WERI-Rb-1 (cell line): ENCODE data around the gene CYP2B6.
"Not testable (repeated sequence)": the region's sequence is repeated elsewhere in the genome, so short reads cannot be mapped to it uniquely, and the experiment has no call there.

Source experiments
- DNase-seq: peaks from one replicate; pipeline ENCODE4 v3.0.0-alpha.2; 2020
- H3K27ac ChIP-seq: fragments of 250-450 bp; sonication (Bioruptor Pico); 2 replicates; pipeline ENCODE4 v1.5.1; 2020; ENCODE audit warnings: mild to moderate bottlenecking, moderate library complexity
- H3K27me3 ChIP-seq: fragments of 250-450 bp; sonication (Bioruptor Pico); 2 replicates; pipeline ENCODE4 v1.5.1; 2021; ENCODE audit warnings: mild to moderate bottlenecking, low read depth, moderate library complexity; ENCODE audit not compliant: insufficient read depth, severe bottlenecking
- H3K36me3 ChIP-seq: fragments of 250-450 bp; sonication (Bioruptor Pico); 2 replicates; pipeline ENCODE4 v1.5.1; 2020; ENCODE audit warnings: mild to moderate bottlenecking, moderate library complexity
- H3K4me3 ChIP-seq: 2 replicates; pipeline ENCODE4 v1.5.1; 2011; ENCODE audit warnings: low read depth, mild to moderate bottlenecking, control low read depth, low read length
- H3K9me3 ChIP-seq: fragments of 250-450 bp; sonication (Bioruptor Pico); 2 replicates; pipeline ENCODE4 v1.5.1; 2021; ENCODE audit warnings: mild to moderate bottlenecking, moderate library complexity; ENCODE audit not compliant: severe bottlenecking
- TF ChIP-seq, protein P1 (sequence below): IDR thresholded peaks from 2 replicates; pipeline ENCODE4 v1.5.1; 2011; ENCODE audit warnings: low read depth, mild to moderate bottlenecking, control low read depth, inconsistent platforms, low read length

Gene CYP2B6

DNA sequence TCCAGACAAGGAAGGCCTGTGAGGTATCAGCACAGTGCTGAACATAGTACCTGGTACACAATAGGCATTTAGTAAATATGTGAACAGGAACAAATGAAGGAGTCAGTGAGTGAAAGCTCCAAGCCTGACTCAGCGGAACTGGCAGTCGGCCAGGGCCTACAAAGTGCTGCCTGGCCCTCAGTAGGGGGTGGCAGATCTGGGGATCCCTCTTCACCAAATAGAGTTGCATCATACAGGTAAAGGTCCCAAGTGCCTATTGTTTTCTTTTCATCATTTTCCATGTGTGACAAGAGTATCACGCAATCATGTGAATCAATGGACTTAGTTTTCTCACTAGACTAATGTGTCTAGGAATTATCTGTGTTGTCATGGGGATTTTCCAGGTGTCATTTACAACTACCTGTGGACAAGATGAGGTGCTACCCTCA is 9.2 kb downstream of the CYP2B6 start:
- Histone ChIP-seq H3K4me3 (no peak overlapping the region), H3K27ac (no peak overlapping the region), H3K9me3 (no peaks in the 10 kb centered on the region), H3K27me3 (no peaks in the 10 kb centered on the region), H3K36me3 (no peaks in the 10 kb centered on the region)
- DNase-seq = no peak
- TF ChIP-seq, protein P1, sequence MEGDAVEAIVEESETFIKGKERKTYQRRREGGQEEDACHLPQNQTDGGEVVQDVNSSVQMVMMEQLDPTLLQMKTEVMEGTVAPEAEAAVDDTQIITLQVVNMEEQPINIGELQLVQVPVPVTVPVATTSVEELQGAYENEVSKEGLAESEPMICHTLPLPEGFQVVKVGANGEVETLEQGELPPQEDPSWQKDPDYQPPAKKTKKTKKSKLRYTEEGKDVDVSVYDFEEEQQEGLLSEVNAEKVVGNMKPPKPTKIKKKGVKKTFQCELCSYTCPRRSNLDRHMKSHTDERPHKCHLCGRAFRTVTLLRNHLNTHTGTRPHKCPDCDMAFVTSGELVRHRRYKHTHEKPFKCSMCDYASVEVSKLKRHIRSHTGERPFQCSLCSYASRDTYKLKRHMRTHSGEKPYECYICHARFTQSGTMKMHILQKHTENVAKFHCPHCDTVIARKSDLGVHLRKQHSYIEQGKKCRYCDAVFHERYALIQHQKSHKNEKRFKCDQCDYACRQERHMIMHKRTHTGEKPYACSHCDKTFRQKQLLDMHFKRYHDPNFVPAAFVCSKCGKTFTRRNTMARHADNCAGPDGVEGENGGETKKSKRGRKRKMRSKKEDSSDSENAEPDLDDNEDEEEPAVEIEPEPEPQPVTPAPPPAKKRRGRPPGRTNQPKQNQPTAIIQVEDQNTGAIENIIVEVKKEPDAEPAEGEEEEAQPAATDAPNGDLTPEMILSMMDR = no peak

GRCh38 chr19:41001243-41001971 is 10.3 kb downstream of the CYP2B6 start:
- Histone ChIP-seq H3K36me3 (no peaks in the 10 kb centered on the region), H3K9me3 (no peaks in the 10 kb centered on the region), H3K4me3 (no peak overlapping the region), H3K27ac (no peak overlapping the region), H3K27me3 (no peaks in the 10 kb centered on the region)
- DNase-seq = peak; percentile 36
- TF ChIP-seq, protein P1 = peak; percentile 58

- H3K9me3 ChIP-seq, H3K36me3 ChIP-seq, DNase-seq, H3K4me3 ChIP-seq, H3K27ac ChIP-seq, H3K27me3 ChIP-seq: not testable (repeated sequence)
Measured at GRCh38 chr19:41003656-41004055, 12.6 kb downstream of the CYP2B6 start.

DNA sequence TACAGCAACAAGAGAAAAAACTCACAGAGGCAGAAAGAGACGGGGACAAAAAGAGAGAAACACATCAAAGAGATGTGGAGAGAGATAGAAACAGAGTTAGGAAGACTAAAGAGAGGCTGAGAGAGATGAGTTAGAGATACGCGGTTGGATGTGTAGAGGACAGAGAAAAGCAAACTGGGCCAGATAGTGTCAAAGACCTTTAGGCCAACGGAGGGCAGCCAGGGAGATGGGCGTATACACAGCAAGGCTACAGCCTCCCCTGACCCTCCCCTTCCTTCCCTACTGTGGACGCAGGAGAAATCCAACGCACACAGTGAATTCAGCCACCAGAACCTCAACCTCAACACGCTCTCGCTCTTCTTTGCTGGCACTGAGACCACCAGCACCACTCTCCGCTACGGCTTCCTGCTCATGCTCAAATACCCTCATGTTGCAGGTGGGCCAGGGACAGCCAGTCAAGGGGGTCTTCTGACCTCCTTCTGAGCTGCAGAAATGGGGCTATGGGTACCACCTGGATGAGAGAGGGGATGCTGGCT is 18.7 kb downstream of the CYP2B6 start:
- Histone ChIP-seq H3K27me3 (no peaks in the 10 kb centered on the region), H3K36me3 (no peaks in the 10 kb centered on the region), H3K4me3 (no peak overlapping the region), H3K27ac (no peak overlapping the region), H3K9me3 (no peaks in the 10 kb centered on the region)
- DNase-seq = no peak
- TF ChIP-seq, protein P1 = no peak

DNA sequence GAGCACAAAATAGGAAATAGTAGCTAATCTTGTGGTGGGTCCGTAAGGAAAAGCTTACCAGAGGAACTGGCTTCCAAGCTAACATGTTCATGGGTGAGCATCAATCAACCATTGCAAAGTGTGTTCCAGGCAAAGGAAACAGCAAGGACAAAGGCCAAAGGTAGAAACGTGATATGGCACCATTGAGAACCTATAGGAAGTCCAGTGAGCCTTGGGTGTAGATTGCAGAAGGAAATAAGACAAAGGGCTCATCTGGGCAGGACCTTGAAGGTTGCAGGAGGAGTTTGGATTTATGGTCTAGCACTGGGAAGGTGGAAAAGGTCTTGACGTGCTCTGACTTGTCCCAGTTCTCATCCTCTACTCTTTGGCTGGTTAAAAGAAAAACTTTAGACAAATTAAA is 22.3 kb downstream of the CYP2B6 start:
- H3K27me3 ChIP-seq = no peaks in the 10 kb centered on the region
- TF ChIP-seq, protein P1 = no peak
- no peak overlapping the region for H3K4me3 ChIP-seq
- H3K36me3 ChIP-seq = no peaks in the 10 kb centered on the region
- H3K27ac ChIP-seq = no peak overlapping the region
- no peak for DNase-seq
- no peaks in the 10 kb centered on the region for H3K9me3 ChIP-seq

DNA sequence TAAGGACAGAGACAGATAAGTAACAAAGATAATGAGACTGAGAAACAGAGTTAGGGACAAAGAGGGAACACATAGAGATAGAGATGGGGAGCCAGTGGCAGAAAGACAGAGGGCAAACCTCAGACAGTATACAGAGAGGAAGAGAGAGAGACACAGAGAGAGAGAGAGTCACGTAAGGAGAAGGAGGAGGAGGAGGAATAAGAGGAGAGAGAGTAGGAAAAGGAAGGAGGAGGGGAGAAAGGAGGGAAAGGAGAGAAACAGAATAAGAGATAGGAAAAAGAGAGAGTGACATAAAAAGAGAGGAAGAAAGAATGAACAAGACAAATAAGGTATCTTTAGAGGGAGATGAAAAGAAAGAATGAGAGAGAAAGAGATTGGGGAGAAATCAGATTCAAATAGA is 23.6 kb downstream of the CYP2B6 start:
- no peaks in the 10 kb centered on the region for H3K9me3 ChIP-seq
- H3K36me3 ChIP-seq = no peaks in the 10 kb centered on the region
- no peak for DNase-seq
- TF ChIP-seq, protein P1 = no peak
- H3K27me3 ChIP-seq = no peaks in the 10 kb centered on the region
- no peak overlapping the region for H3K27ac ChIP-seq
- no peak overlapping the region for H3K4me3 ChIP-seq
